ENCODE measurements around the gene CDC14A.

CDC14A gene

DNA sequence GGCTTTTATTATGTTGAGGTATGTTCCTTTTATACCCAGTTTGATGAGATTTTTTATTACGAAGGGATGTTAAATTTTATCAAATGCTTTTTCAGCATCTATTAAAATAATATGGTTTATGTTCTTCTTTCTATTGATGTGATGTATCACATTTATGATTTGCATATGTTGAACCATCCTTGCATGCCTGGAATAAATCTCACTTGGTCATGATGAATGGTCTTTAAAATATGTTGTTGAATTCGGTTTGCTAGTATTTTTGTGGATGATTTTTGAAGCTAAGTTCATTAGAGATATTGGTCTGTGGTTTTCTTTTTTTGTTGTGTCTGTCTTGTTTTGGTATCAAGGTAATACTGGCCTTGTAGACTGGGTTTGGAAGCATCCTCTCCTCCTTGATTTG is 199.7 kb downstream of the CDC14A start:
- DNase-seq, result no peak

DNA sequence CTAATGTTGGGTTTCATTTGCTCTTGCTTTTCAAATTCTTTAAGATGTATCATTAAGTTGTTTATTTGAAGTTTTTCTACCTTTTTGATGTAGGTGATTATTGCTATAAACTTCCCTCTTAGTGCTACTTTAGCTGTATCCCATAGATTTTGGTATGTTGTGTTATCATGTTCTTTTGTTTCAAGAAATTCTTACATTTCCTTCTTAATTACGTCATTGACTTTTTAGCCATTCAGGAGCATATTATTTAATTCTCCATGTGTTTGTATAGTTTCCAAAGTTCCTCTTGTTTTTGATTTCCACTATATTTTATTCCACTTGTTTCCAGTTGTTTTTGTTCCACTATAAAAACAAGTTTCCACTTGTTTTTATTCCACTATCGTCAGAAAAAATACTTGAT is 200.6 kb downstream of the CDC14A start:
- DNase-seq, result no peak

DNA sequence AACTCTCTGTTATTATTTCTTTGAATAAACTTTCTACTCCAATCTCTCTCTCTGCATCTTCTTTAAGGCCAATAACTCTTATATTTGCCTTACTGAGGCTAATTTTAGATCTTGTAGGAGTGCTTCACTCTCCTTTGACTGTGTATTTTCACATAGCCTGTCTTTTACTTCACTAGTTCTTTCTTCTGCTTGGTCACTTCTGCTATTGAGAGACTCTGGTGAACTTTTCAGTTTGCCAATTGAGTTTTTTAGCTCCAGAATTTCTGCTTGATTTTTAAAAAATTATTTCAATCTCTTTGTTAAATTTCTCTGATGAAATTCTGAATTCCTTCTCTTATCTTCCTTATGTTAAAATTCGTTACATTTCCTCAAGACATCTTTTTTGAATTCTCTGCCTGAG is 203.9 kb downstream of the CDC14A start:
- no peak for DNase-seq

DNA sequence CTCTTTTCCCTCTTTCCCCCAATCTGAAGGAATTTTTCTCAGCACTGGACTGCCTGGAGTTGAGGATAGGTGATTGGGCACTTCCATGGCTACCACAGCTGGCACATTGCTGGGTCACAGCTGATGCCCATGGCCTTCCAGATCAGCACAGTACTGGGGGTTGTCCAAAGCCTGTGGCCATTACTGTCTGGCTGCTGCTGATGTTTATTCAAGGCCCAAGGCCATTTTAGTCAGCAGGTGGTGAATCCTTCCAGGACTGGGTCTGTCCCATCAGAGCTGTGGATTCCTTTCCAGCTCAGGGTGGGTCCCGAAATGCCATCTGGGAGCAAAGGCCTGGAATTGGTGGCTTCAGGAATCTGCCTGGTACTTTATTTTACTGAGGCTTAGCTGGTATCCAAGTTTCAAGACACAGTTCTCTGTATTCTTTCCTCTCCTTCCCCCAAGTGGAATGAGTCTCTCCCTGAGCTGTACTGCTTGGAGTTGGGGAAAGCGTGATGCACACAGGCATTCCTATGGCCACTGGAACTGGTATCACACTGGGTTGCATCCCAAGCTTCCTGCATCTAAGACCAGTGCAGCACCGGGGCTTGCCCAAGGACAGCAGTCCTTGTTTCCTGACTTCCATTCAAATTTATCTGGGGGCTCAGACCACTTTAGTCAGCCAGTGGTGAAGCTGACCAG is 204.8 kb downstream of the CDC14A start:
- DNase-seq, result no peak

DNA sequence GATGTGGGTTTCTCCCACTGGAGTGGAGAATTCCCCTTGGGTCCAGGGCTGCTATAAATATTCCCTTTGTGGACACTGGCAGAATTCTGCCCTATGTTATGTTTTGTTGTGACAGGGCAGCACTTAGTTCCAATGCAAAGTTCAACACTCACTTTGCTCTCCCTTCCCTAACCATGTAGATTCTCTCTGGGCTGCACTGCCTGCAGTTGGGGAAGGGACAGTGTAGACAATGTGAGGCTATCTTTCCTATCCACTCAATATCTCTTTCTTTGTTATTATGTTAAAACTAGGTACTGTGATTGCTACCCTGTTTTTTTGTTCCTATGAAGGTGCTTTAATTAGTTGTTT is 205.3 kb downstream of the CDC14A start:
- no peak for DNase-seq

DNA sequence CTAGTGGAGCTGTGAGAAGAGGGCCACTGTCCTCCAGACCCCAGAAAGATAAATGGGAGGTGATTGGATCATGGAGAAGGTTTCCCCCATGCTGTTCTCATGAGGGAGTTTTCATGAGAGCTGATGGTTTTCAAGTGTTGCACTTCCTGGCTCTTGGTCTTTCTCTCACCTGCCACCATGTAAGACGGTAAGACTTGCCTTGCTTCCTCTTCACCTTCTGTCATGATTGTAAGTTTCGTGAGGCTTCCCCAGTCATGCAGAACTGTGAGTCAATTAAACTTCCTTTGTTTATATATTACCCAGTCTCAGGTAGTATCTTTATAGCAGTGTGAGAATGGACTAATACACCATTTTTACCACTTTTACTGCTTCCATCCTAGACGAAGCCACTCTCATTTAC is 213.2 kb downstream of the CDC14A start:
- no peak for DNase-seq

DNA sequence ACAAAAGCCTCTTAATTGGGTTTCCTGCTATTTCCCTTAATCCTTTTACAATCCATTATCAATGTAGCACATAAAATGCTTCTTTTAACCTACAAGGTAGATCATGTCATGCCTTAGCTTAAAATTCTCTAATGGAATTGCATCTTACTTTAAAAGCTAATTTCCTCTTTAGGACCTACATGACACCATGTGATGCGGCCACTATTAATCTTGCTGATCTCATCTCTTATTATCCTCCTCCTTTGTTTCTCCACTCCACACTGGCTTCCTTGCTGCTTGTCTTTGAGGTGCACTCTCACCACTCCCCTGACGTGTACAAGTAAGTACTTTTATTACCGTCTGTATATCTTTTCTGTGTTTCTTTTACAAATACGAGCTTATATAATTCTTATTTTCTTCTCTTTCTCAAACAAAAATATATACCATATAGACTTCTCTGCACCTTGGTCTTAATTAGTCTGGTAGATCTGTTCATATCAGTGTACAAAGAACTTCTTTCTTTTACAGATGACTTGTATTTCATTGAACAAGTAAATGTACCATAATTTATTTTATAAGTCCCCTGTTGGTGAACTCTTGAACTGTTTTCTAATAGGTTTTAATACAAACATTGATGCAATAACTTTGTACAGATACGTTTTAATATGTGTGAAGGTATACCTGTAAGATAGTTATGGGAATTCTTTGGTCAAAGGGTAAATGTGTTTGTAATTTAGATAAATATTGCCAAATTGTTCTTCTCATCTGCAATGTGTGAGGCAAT is 213.8 kb downstream of the CDC14A start:
- no peak for DNase-seq

DNA sequence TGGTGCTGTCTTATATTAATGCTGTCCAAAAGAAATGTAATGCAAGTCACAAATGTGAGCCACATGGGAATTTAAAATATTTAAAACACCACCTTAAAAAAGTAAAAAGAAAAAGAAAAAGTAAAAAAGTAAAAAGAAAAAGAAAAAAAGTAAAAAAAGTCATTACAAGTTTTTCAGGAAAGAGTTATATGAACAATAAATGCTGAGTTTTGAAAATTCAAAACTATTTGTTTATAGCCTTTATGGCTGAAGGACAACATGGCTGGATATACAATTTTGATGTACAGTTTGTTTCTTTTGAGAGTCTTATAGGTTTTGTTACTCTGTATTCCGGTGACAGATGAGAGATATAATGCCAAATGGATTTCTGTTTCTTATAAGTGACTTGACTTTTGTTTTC is 214.8 kb downstream of the CDC14A start:
- DNase-seq, result no peak

All from GDM1 (cell line).